GM23248 (cell line): Measurements from ENCODE around the gene P2RX3.

Experiments
- EZH2 ChIP-seq: fragments of 200-600 bp; sonication (generic); IDR thresholded peaks from 2 replicates; pipeline ENCODE4 v1.6.1; 2018; ENCODE audit warnings: antibody characterized with exemption, mild to moderate bottlenecking; ENCODE audit not compliant: insufficient read depth, poor library complexity, severe bottlenecking
- EZH2phosphoT487 ChIP-seq: fragments of 200-600 bp; sonication (generic); IDR thresholded peaks from 2 replicates; pipeline ENCODE4 v1.6.1; 2018; ENCODE audit warnings: antibody characterized with exemption, moderate library complexity, mild to moderate bottlenecking, low read depth; ENCODE audit not compliant: insufficient read depth

GRCh38 chr11:57379732-57380131, 41.6 kb downstream of the P2RX3 start:
- TF ChIP-seq EZH2 (no peak), EZH2phosphoT487 (no peak)
